IMR-90 (cell line): Measurements from ENCODE around the gene AFF2. TPM values are rescaled to one million over a fixed set of nuclear protein-coding genes. Genes with fewer than 3 reads are reported as not detected.

Source experiments
- ATAC-seq: fragments of 200-7000 bp; cut with Tn5 transposase; 2 replicates; pipeline ENCODE4 v1.9.1; 2020; ENCODE audit warnings: low read depth, mild to moderate bottlenecking, moderate library complexity
- BruUV-seq: library from RNA; stranded (reverse); fragments of 400-500 nt; replicated peaks from 2 replicates; lab custom pipeline; 2021; lab: Mats Ljungman, UMichigan
- CTCF ChIA-PET: fragments of 300-600 bp; formaldehyde crosslinking; extraction: SDS; loops from one replicate; lab custom pipeline; 2021; ENCODE audit warnings: antibody characterized with exemption; lab: Yijun Ruan, JAX
- POLR2A ChIA-PET: fragments of 300-600 bp; sonication (Branson Sonifier 250); formaldehyde crosslinking; loops from one replicate; lab custom pipeline; 2022; ENCODE audit warnings: antibody characterized with exemption; ENCODE audit not compliant: unreplicated experiment; lab: Charles Lee
- DNase-seq: peaks from one replicate; pipeline ENCODE4 v3.0.0; 2013
- H2AFZ ChIP-seq: replicated peaks from 2 replicates; pipeline ENCODE3; 2013; ENCODE audit warnings: low read length, mild to moderate bottlenecking; ENCODE audit not compliant: poor library complexity
- H2AK5ac ChIP-seq: 2 replicates; pipeline ENCODE4 v1.6.1; 2013; ENCODE audit warnings: low read depth, low read length, inconsistent platforms
- H2AK9ac ChIP-seq: replicated peaks from 2 replicates; pipeline ENCODE3; 2013; ENCODE audit warnings: mild to moderate bottlenecking, low read depth, low read length, moderate library complexity; ENCODE audit not compliant: poor library complexity
- H2BK120ac ChIP-seq: 2 replicates; pipeline ENCODE4 v1.6.1; 2013; ENCODE audit warnings: low read depth, low read length, inconsistent platforms
- H2BK15ac ChIP-seq: 3 replicates; pipeline ENCODE4 v1.6.1; 2013; ENCODE audit warnings: low read depth, low read length, inconsistent platforms
- H2BK20ac ChIP-seq: 2 replicates; pipeline ENCODE4 v1.6.1; 2013; ENCODE audit warnings: low read depth, mild to moderate bottlenecking, inconsistent platforms, low read length, moderate library complexity
- H2BK5ac ChIP-seq: 2 replicates; pipeline ENCODE4 v1.6.1; 2013; ENCODE audit warnings: mild to moderate bottlenecking, low read depth, low read length, inconsistent platforms; ENCODE audit not compliant: poor library complexity, severe bottlenecking
- H3K14ac ChIP-seq: replicated peaks from 2 replicates; pipeline ENCODE4 v1.6.1; 2013; ENCODE audit warnings: low read depth, low read length, inconsistent platforms
- H3K18ac ChIP-seq: 2 replicates; pipeline ENCODE4 v1.6.1; 2013; ENCODE audit warnings: low read depth, low read length, control low read depth
- H3K23ac ChIP-seq: 2 replicates; pipeline ENCODE4 v1.6.1; 2013; ENCODE audit warnings: low read depth, low read length, inconsistent platforms
- H3K27ac ChIP-seq: 2 replicates; pipeline ENCODE4 v1.5.1; 2013; ENCODE audit warnings: mild to moderate bottlenecking, control low read depth, low read length; ENCODE audit not compliant: insufficient read depth
- H3K27me3 ChIP-seq: 2 replicates; pipeline ENCODE4 v1.6.1; 2013; ENCODE audit warnings: low read length; ENCODE audit not compliant: control insufficient read depth, insufficient read depth
- H3K36me3 ChIP-seq: 2 replicates; pipeline ENCODE4 v1.6.1; 2013; ENCODE audit warnings: low read length, mixed read lengths; ENCODE audit not compliant: control insufficient read depth, insufficient read depth
- H3K4ac ChIP-seq: 2 replicates; pipeline ENCODE4 v1.6.1; 2013; ENCODE audit warnings: low read depth, low read length, inconsistent platforms
- H3K4me1 ChIP-seq: 2 replicates; pipeline ENCODE4 v1.6.1; 2013; ENCODE audit warnings: low read length, mixed read lengths; ENCODE audit not compliant: control insufficient read depth, insufficient read depth
- H3K4me2 ChIP-seq: 2 replicates; pipeline ENCODE4 v1.6.1; 2013; ENCODE audit warnings: low read depth, mild to moderate bottlenecking, control low read depth, low read length, moderate library complexity
- H3K4me3 ChIP-seq: 2 replicates; pipeline ENCODE4 v1.5.1; 2013; ENCODE audit warnings: low read depth, mild to moderate bottlenecking, control low read depth, low read length, moderate library complexity; ENCODE audit not compliant: insufficient read depth
- H3K56ac ChIP-seq: 2 replicates; pipeline ENCODE4 v1.6.1; 2013; ENCODE audit warnings: low read length, inconsistent platforms; ENCODE audit not compliant: insufficient read depth; ENCODE audit errors: extremely low read depth
- H3K79me1 ChIP-seq, 2 experiments: 2 replicates each; pipeline ENCODE4 v1.6.1; 2013; ENCODE audit warnings: low read length in 2 of 2, inconsistent platforms in 1 of 2, low read depth in 1 of 2
- H3K9ac ChIP-seq: 2 replicates; pipeline ENCODE4 v1.6.1; 2013; ENCODE audit warnings: low read depth, low read length, control low read depth
- H3K9me1 ChIP-seq: 2 replicates; pipeline ENCODE4 v1.6.1; 2013; ENCODE audit warnings: low read length, inconsistent platforms; ENCODE audit not compliant: insufficient read depth
- H3K9me3 ChIP-seq: 2 replicates; pipeline ENCODE4 v1.6.1; 2013; ENCODE audit warnings: low read length; ENCODE audit not compliant: control insufficient read depth, insufficient read depth
- H4K20me1 ChIP-seq: 2 replicates; pipeline ENCODE4 v1.6.1; 2013; ENCODE audit warnings: low read length, inconsistent platforms; ENCODE audit not compliant: insufficient read depth
- H4K5ac ChIP-seq: 2 replicates; pipeline ENCODE4 v1.6.1; 2013; ENCODE audit warnings: mild to moderate bottlenecking, low read depth, low read length, control low read depth
- H4K8ac ChIP-seq, 2 experiments: 2 replicates each; pipeline ENCODE4 v1.6.1; 2013; ENCODE audit warnings: low read depth in 2 of 2, low read length in 2 of 2, control low read depth in 1 of 2, inconsistent platforms in 1 of 2
- H4K91ac ChIP-seq: 2 replicates; pipeline ENCODE4 v1.6.1; 2013; ENCODE audit warnings: low read depth, low read length, inconsistent platforms; ENCODE audit not compliant: insufficient read depth
- BHLHE40 ChIP-seq: fragments of 150-350 bp; IDR thresholded peaks from 2 replicates; pipeline ENCODE4 v1.6.1; 2016; ENCODE audit warnings: mild to moderate bottlenecking, low read depth, low read length
- CEBPB ChIP-seq: IDR thresholded peaks from 2 replicates; pipeline ENCODE4 v1.6.1; 2012; ENCODE audit warnings: low read depth, low read length, improper control_type of control experiment
- CHD1 ChIP-seq: IDR thresholded peaks from 2 replicates; pipeline ENCODE4 v1.6.1; 2012; ENCODE audit warnings: low read depth, low read length, improper control_type of control experiment
- CTCF ChIP-seq: conservative IDR thresholded peaks from 2 replicates; pipeline ENCODE4 v1.5.1; 2012; ENCODE audit warnings: mild to moderate bottlenecking, low read depth, low read length, improper control_type of control experiment
- ELK1 ChIP-seq: fragments of 150-350 bp; IDR thresholded peaks from 2 replicates; pipeline ENCODE4 v1.6.1; 2016; ENCODE audit warnings: low read depth, mild to moderate bottlenecking, low read length, moderate library complexity, borderline replicate concordance
- FOS ChIP-seq: fragments of 150-350 bp; IDR thresholded peaks from 2 replicates; pipeline ENCODE4 v1.6.1; 2016; ENCODE audit warnings: low read depth, low read length
- MAFK ChIP-seq: IDR thresholded peaks from 2 replicates; pipeline ENCODE4 v1.6.1; 2012; ENCODE audit warnings: low read depth, low read length, improper control_type of control experiment
- MAZ ChIP-seq: IDR thresholded peaks from 2 replicates; pipeline ENCODE4 v1.6.1; 2012; ENCODE audit warnings: low read depth, mild to moderate bottlenecking, low read length, improper control_type of control experiment, moderate library complexity, borderline replicate concordance
- MXI1 ChIP-seq: IDR thresholded peaks from 2 replicates; pipeline ENCODE4 v1.6.1; 2012; ENCODE audit warnings: low read depth, mild to moderate bottlenecking, low read length, moderate library complexity, borderline replicate concordance
- NFE2L2 ChIP-seq: fragments of 150-350 bp; IDR thresholded peaks from 2 replicates; pipeline ENCODE4 v1.6.1; 2016; ENCODE audit warnings: low read depth, mild to moderate bottlenecking, low read length
- POLR2A ChIP-seq: IDR thresholded peaks from 2 replicates; pipeline ENCODE4 v1.6.1; 2012; ENCODE audit warnings: mild to moderate bottlenecking, low read depth, low read length
- RAD21 ChIP-seq: IDR thresholded peaks from 2 replicates; pipeline ENCODE4 v1.6.1; 2012; ENCODE audit warnings: low read length, improper control_type of control experiment
- RCOR1 ChIP-seq: IDR thresholded peaks from 2 replicates; pipeline ENCODE4 v1.6.1; 2012; ENCODE audit warnings: mild to moderate bottlenecking, low read length, improper control_type of control experiment; ENCODE audit not compliant: insufficient replicate concordance
- RFX5 ChIP-seq: IDR thresholded peaks from 2 replicates; pipeline ENCODE4 v1.8.0; 2012; ENCODE audit warnings: low read depth, mild to moderate bottlenecking, low read length, moderate library complexity
- SMC3 ChIP-seq: fragments of 150-350 bp; IDR thresholded peaks from 2 replicates; pipeline ENCODE4 v1.6.1; 2016; ENCODE audit warnings: low read depth, mild to moderate bottlenecking, antibody characterized with exemption, low read length, moderate library complexity
- WGBS, 2 experiments: methylation state at CpG; one replicate each; pipeline versions ENCODE4 v1.1.5 to v1.1.7; 2013; ENCODE audit warnings: missing lambda C conversion rate in 2 of 2; ENCODE audit not compliant: insufficient read length in 1 of 2; ENCODE audit errors: extremely low coverage in 2 of 2; 5-methylcytosine and 5-hydroxymethylcytosine counted together
- dilution Hi-C: fragments of 300-500 bp; cut with HindIII; formaldehyde crosslinking; loops from one replicate; pipeline ENCODE4 v1.14.3; 2018; ENCODE audit warnings: low sequenced_read_pairs; ENCODE audit not compliant: unreplicated experiment
- in situ Hi-C: fragments of 300-500 bp; cut with MboI; formaldehyde crosslinking; loops from 3 replicates; pipeline ENCODE4 v1.14.3; 2019; ENCODE audit warnings: low sequenced_read_pairs, inconsistent platforms, mixed read lengths
- intact Hi-C: fragments of 100-400 bp; cut with micrococcal nuclease; formaldehyde crosslinking; loops from 2 replicates; pipeline ENCODE4 v1.10.0; 2022
- polyA plus RNA-seq, 3 experiments: library from polyadenylated mRNA; depleted of rRNA; stranded (reverse); fragments of >200 nt; gene quantifications; 2 replicates each; pipeline ENCODE4 v1.2.3, GENCODE V29; 2012; ENCODE audit warnings: low replicate concordance in 1 of 3
- total RNA-seq: library from RNA; depleted of rRNA; stranded (reverse); fragments of >200 nt; gene quantifications from 2 replicates; pipeline ENCODE4 v1.2.3, GENCODE V29; 2012
- TF ChIP-seq, protein P1 (sequence below): fragments of 150-350 bp; IDR thresholded peaks from 2 replicates; pipeline ENCODE4 v1.6.1; 2017; ENCODE audit warnings: mild to moderate bottlenecking, antibody characterized with exemption, low read length, low read depth

Gene AFF2
- total and polyA plus RNA-seq, 2 of the 4 experiments (the other 2 are of a cell fraction) = 0.15 to 0.72 TPM

GRCh38 chrX:148573119-148573518 is 72.7 kb downstream of the AFF2 start:
- Histone ChIP-seq H3K18ac (no peak overlapping the region), H4K20me1 (no peaks in the 10 kb centered on the region), H4K91ac (no peak overlapping the region), H2AK5ac (no peak overlapping the region), H2AFZ (no peak overlapping the region), H3K4me2 (no peak overlapping the region), H3K79me1 (no peaks in the 10 kb centered on the region), H3K9me1 (no peaks in the 10 kb centered on the region), H2AK9ac (no peak overlapping the region), H3K9ac (no peak overlapping the region), H3K4me3 (no peak overlapping the region), H2BK5ac (no peak overlapping the region), H2BK20ac (no peak overlapping the region), H2BK120ac (no peak overlapping the region), H2BK15ac (no peak overlapping the region), H4K8ac (no peak overlapping the region), H3K27ac (no peak overlapping the region), H3K27me3 (no peaks in the 10 kb centered on the region), H3K14ac (no peak overlapping the region), H3K4ac (no peak overlapping the region), H3K36me3 (no peaks in the 10 kb centered on the region), H3K23ac (no peak overlapping the region), H3K4me1 (no peaks in the 10 kb centered on the region), H4K5ac (no peak overlapping the region), H3K9me3 (no peaks in the 10 kb centered on the region), H3K56ac (no peak overlapping the region)
- WGBS, 2 experiments = no CpG with 5 or more reads among the region's 4 CpGs
- CTCF ChIA-PET = no interaction called here
- BruUV-seq = no TSS peak
- ATAC-seq (no peak), DNase-seq (no peak)
- intact Hi-C loops = no loop called here
- TF ChIP-seq CHD1 (no peak), BHLHE40 (no peak), FOS (no peak), NFE2L2 (no peak), ELK1 (no peak), MXI1 (no peak), RAD21 (no peak), POLR2A (no peak), MAFK (no peak), CTCF (no peak), RCOR1 (no peak), SMC3 (no peak), CEBPB (no peak), RFX5 (no peak), MAZ (no peak)
- TF ChIP-seq, protein P1, sequence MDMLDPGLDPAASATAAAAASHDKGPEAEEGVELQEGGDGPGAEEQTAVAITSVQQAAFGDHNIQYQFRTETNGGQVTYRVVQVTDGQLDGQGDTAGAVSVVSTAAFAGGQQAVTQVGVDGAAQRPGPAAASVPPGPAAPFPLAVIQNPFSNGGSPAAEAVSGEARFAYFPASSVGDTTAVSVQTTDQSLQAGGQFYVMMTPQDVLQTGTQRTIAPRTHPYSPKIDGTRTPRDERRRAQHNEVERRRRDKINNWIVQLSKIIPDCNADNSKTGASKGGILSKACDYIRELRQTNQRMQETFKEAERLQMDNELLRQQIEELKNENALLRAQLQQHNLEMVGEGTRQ = no peak
- POLR2A ChIA-PET = no interaction called here
- in situ Hi-C loops = no loop called here
- dilution Hi-C loops = no loop called here
